ENCODE results near the gene PACS1. TPM values are rescaled to one million over a fixed set of nuclear protein-coding genes. Genes with fewer than 3 reads are reported as not detected.
A peak's percentile ranks its signal among the peaks of the same experiment; 100 is the strongest.

The PACS1 gene
- total and polyA plus RNA-seq, 7 experiments from 2014 or later = 48.0 to 314 (median 210) TPM

DNA sequence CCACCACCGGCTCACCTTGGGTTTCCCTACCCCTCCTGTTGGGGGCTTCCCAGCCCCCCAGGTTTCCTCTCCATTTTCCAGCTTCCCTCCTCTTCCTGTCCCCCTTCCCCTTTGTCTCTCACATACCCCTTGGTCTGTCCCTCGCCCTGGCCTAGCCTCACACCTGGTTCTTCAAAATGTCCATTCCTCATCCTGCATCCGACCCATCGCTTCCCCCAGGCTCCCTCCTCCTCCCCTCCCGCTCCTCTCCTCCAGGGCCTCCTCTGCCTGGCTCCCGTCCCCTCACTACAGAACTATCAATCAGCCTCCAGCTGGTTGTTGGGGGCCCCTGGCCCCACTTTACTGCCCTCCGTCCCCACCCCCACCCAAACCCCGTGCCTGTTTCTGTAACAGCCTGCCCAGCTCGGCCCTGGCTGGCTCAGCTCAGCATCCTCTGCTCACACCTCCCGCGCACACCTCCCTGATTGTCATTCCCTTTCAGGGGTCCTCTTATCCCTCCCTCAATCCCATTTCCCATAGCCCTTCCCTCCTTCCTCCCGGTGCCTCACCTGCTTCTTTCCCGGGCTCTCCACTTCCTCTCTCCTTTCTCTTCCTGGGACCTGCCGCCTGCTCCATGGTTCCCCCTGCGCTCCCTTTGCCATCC is 209.1 kb downstream of the PACS1 start:
- no peaks in the 10 kb centered on the region for H3K9me3 ChIP-seq (ENCODE audit: control insufficient read depth in 2 of 3, low read length in 3 of 3)
- Mint-ChIP-seq H3K4me3 (peak overlapping the region in 8 of 10 donors; percentile 55 to 81 (median 66)), H3K36me3 (peaks cover 0 to 9% (median 1%) of the 10 kb centered on the region in 5 donors), H3K27ac (peak overlapping the region in 5 of 9 donors; percentile 37 to 80 (median 62)), H3K4me1 (peaks cover 15 to 43% (median 31%) of the 10 kb centered on the region in 7 donors), H3K27me3 (peaks cover 0 to 14% (median 0%) of the 10 kb centered on the region in 5 donors), H3K9me3 (peaks cover 0 to 3% (median 0%) of the 10 kb centered on the region in 11 donors)
- H3K4me3 ChIP-seq (ENCODE audit: low read length) = no peak overlapping the region
- peaks cover 17 to 22% of the 10 kb centered on the region in 2 donors for H3K4me1 ChIP-seq (ENCODE audit: control insufficient read depth in 2 of 2, insufficient read depth in 2 of 2, low read length in 2 of 2)
- intact Hi-C loops (cut with micrococcal nuclease) = no loop called here
- H3K27me3 ChIP-seq (ENCODE audit: control insufficient read depth in 2 of 2, insufficient read depth in 2 of 2, low read length in 2 of 2) = no peaks in the 10 kb centered on the region
- peaks cover 0 to 24% (median 0%) of the 10 kb centered on the region in 3 experiments for H3K36me3 ChIP-seq (ENCODE audit: control insufficient read depth in 2 of 3, insufficient read depth in 3 of 3, low read length in 3 of 3)
- DNase-seq (no peak), ATAC-seq (no peak)
- H3K27ac ChIP-seq (ENCODE audit: low read depth, low read length) = no peak overlapping the region
- ChIA-PET POLR2A (interaction anchor here (0.6 to 6.8 kb wide), 3 partner anchors 9 to 275 kb away, joined by 4 to 56 read pairs (median 11); partner anchors contain the start of genes RAB1B and YIF1A), CTCF (interaction anchor here (0.6 kb wide), 1 partner anchor 256 kb away, joined by 3 read pairs; no protein-coding TSS in a partner anchor)

DNA sequence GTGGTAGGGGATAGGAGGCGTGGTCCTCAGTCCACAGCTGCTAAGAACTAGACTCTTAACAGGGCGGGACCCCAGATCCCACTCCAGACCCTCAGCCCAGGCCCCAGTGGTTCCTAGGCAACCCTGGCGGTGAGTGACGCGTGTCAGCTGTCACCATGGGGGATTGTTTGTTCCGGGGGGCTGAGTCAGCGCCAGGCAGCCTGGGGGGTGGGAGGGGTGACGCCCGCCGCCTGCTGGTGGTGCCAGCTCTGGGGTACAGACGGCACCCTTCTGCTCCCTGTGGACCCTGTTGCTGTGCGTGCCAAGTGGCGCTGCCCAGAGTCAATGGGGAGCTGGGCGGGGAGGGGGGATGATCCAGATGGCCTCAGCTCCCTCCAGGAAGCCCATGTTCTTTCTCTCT is 210.4 kb downstream of the PACS1 start:
- ATAC-seq (no peak), DNase-seq (no peak)
- intact Hi-C loops (cut with micrococcal nuclease) = loop anchor here (10.0 kb wide), 3 partner anchors 226 to 1204 kb away; partner anchors contain the start of genes AIP (in 1 of the 2), MALAT1 (in 1 of the 2) and SF3B2 (in 1 of the 2)
- peak overlapping the region in 2 of 9 donors; percentile 36 to 52 for H3K27ac Mint-ChIP-seq
- Histone ChIP-seq H3K9me3 (ENCODE audit: control insufficient read depth in 2 of 3, low read length in 3 of 3) (no peaks in the 10 kb centered on the region), H3K4me1 (ENCODE audit: control insufficient read depth in 2 of 2, insufficient read depth in 2 of 2, low read length in 2 of 2) (peaks cover 15 to 22% of the 10 kb centered on the region in 2 donors), H3K27me3 (ENCODE audit: control insufficient read depth in 2 of 2, insufficient read depth in 2 of 2, low read length in 2 of 2) (no peaks in the 10 kb centered on the region), H3K4me3 (ENCODE audit: low read length) (no peak overlapping the region), H3K27ac (ENCODE audit: low read depth, low read length) (no peak overlapping the region), H3K36me3 (ENCODE audit: control insufficient read depth in 2 of 3, insufficient read depth in 3 of 3, low read length in 3 of 3) (peaks cover 0 to 24% (median 0%) of the 10 kb centered on the region in 3 experiments)
- POLR2A ChIA-PET = interaction anchor here (1.0 to 6.8 kb wide), 5 partner anchors 9 to 390 kb away, joined by 3 to 56 read pairs (median 4); partner anchors contain the start of genes CCDC85B, RAB1B and YIF1A
- peaks cover 0 to 9% (median 0%) of the 10 kb centered on the region in 5 donors for H3K36me3 Mint-ChIP-seq
- H3K27me3 Mint-ChIP-seq = peaks cover 0 to 14% (median 0%) of the 10 kb centered on the region in 5 donors
- H3K4me3 Mint-ChIP-seq = peak overlapping the region in 1 of 10 donors; percentile 4
- peaks cover 13 to 43% (median 31%) of the 10 kb centered on the region in 7 donors for H3K4me1 Mint-ChIP-seq
- CTCF ChIA-PET = interaction anchor here (1.6 to 2.8 kb wide), 3 partner anchors 8 to 57 kb away, joined by 4 to 25 read pairs (median 12); no protein-coding TSS in a partner anchor
- peaks cover 0 to 3% (median 0%) of the 10 kb centered on the region in 11 donors for H3K9me3 Mint-ChIP-seq

DNA sequence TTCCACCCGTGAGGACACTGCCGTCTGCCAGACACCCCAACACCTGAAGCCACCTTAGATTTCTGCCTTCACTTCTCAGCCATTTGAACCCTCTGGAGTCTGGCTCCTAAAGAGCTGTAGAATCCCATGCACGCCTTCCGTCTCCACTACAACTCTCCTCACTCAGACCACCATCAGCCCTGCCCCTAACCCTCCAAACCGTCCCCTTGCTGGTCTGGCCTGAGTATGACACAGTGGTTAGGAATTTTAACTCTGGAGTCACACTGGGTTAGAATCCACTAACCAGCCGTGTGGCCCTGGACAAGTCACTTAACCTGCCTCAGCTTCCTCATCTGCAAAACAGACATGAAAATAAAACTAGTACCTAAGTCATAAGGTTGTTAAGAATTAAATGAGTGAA is 210.9 kb downstream of the PACS1 start:
- Mint-ChIP-seq H3K4me3 (peak overlapping the region in 8 of 10 donors; percentile 4 to 30 (median 21)), H3K27ac (peak overlapping the region in 8 of 9 donors; percentile 17 to 90 (median 76))
- no peak for ATAC-seq

DNA sequence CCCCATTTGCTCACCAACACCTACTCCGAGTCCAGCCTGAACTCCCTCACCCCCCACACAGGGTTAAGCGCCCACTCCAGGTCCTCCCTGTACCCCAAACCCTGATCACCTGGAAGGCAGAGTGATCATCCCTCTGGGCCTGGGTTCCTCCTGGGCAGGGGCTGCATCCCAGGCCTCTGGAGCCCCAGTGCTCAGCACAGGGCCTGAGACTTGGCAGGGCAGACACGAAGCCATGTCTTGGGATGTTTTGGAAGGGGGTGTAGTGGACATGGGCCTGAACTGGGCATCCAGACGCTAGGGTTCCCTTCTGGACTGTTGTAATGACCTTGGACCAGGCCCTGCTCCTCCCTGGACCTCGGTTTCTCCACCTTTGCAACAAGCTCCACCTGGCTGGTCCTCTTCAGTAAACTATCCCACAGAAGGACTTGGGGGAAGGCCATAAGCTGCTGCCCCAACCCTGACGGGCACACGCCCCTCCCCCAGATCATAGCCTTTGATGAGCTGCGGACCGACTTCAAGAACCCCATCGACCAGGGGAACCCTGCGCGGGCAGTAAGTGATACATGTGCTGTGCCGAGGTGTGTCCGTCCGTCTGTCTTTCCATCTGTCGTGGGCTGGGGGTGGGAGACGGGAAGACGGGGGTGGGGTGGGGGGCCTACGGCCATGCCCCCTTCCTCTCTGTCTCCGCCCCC is 211.8 kb downstream of the PACS1 start:
- H3K4me3 ChIP-seq (ENCODE audit: low read length) = no peak overlapping the region
- H3K27me3 ChIP-seq (ENCODE audit: control insufficient read depth in 2 of 2, insufficient read depth in 2 of 2, low read length in 2 of 2) = no peaks in the 10 kb centered on the region
- H3K4me1 Mint-ChIP-seq = peaks cover 18 to 45% (median 32%) of the 10 kb centered on the region in 7 donors
- ATAC-seq = no peak
- peak overlapping the region in 9 of 10 donors; percentile 16 to 72 (median 59) for H3K4me3 Mint-ChIP-seq
- intact Hi-C loops (cut with micrococcal nuclease) = loop anchor here (1.0 to 10.0 kb wide), 6 partner anchors 14 to 1203 kb away; partner anchors contain the start of genes RAB1B (in 2 of the 2), AIP (in 1 of the 2), MALAT1 (in 1 of the 2) and SF3B2 (in 1 of the 2)
- peaks cover 0 to 3% (median 0%) of the 10 kb centered on the region in 11 donors for H3K9me3 Mint-ChIP-seq
- peaks cover 15 to 22% of the 10 kb centered on the region in 2 donors for H3K4me1 ChIP-seq (ENCODE audit: control insufficient read depth in 2 of 2, insufficient read depth in 2 of 2, low read length in 2 of 2)
- CTCF ChIA-PET = interaction anchor here (1.1 to 2.8 kb wide), 6 partner anchors 13 to 213 kb away, joined by 3 to 25 read pairs (median 6); partner anchors contain the start of gene RAB1B
- peaks cover 0 to 4% (median 0%) of the 10 kb centered on the region in 5 donors for H3K36me3 Mint-ChIP-seq
- H3K27me3 Mint-ChIP-seq = peaks cover 0 to 14% (median 0%) of the 10 kb centered on the region in 5 donors
- POLR2A ChIA-PET = interaction anchor here (0.7 to 6.8 kb wide), 7 partner anchors 12 to 392 kb away, joined by 3 to 56 read pairs (median 3); partner anchors contain the start of genes BRMS1, CCDC85B and RAB1B
- peak overlapping the region; percentile 68 to 93 (median 85) for H3K27ac Mint-ChIP-seq
- H3K27ac ChIP-seq (ENCODE audit: low read depth, low read length) = peak overlapping the region; percentile 37
- peaks cover 0 to 13% (median 0%) of the 10 kb centered on the region in 3 experiments for H3K36me3 ChIP-seq (ENCODE audit: control insufficient read depth in 2 of 3, insufficient read depth in 3 of 3, low read length in 3 of 3)
- DNase-seq = no peak
- H3K9me3 ChIP-seq (ENCODE audit: control insufficient read depth in 2 of 3, low read length in 3 of 3) = no peaks in the 10 kb centered on the region

More for the DNA sequence above, 210.9 kb downstream of the PACS1 start:
- peaks cover 15 to 22% of the 10 kb centered on the region in 2 donors for H3K4me1 ChIP-seq (ENCODE audit: control insufficient read depth in 2 of 2, insufficient read depth in 2 of 2, low read length in 2 of 2)
- no peak overlapping the region for H3K27ac ChIP-seq (ENCODE audit: low read depth, low read length)
- Mint-ChIP-seq H3K9me3 (peaks cover 0 to 3% (median 0%) of the 10 kb centered on the region in 11 donors), H3K27me3 (peaks cover 0 to 14% (median 0%) of the 10 kb centered on the region in 5 donors), H3K4me1 (peaks cover 13 to 43% (median 33%) of the 10 kb centered on the region in 7 donors), H3K36me3 (peaks cover 0 to 9% (median 0%) of the 10 kb centered on the region in 5 donors)
- peaks cover 0 to 19% (median 0%) of the 10 kb centered on the region in 3 experiments for H3K36me3 ChIP-seq (ENCODE audit: control insufficient read depth in 2 of 3, insufficient read depth in 3 of 3, low read length in 3 of 3)
- H3K4me3 ChIP-seq (ENCODE audit: low read length) = no peak overlapping the region
- DNase-seq = no peak
- no peaks in the 10 kb centered on the region for H3K27me3 ChIP-seq (ENCODE audit: control insufficient read depth in 2 of 2, insufficient read depth in 2 of 2, low read length in 2 of 2)
- H3K9me3 ChIP-seq (ENCODE audit: control insufficient read depth in 2 of 3, low read length in 3 of 3) = no peaks in the 10 kb centered on the region
- intact Hi-C loops (cut with micrococcal nuclease) = loop anchor here (10.0 kb wide), 3 partner anchors 226 to 1204 kb away; partner anchors contain the start of genes AIP (in 1 of the 2), MALAT1 (in 1 of the 2) and SF3B2 (in 1 of the 2)
- ChIA-PET CTCF (interaction anchor here (0.8 to 2.8 kb wide), 4 partner anchors 9 to 58 kb away, joined by 3 to 25 read pairs (median 8); no protein-coding TSS in a partner anchor), POLR2A (interaction anchor here (1.0 to 6.8 kb wide), 5 partner anchors 8 to 391 kb away, joined by 3 to 56 read pairs (median 4); partner anchors contain the start of genes CCDC85B, RAB1B and YIF1A)

DNA sequence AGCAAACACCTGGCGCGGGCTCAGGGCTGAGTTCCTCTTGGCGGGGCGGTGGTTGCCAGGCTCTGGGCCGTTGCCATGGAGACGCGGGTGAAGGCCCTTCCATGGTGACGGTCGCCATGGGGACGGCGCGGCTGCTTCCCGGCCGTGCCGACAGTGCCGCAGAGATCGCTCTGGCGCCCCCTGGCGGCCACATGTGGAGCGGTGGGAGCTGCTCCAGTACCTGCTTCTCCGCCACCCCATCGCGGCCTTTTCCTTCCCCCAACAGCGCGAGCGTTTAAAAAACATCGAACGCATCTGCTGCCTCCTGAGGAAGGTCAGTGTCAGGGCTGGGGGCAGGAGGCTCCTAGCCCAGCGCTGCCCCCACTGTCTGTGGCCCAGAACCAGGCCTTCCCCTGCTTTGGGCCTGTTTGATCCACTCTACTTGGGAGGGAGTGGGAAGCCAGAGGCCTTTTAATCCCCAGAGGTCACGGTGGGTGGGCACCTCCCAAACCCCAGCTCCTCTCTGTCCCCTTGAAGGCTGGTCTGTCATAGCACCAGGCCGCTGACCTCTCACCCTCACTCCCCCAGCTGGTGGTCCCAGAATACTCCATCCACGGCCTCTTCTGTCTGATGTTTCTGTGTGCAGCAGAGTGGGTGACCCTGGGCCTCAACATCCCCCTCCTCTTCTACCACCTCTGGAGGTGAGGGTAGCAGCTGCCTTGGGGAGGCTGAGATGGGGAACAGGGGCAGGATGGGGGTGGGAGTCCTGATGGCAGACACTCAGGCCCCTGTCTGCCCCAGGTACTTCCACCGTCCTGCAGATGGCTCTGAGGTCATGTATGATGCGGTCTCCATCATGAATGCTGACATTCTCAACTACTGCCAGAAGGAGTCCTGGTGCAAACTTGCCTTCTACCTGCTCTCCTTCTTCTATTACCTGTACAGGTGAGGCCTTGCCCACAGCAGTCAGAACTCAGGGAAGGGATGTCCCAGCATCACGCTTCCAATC is 212.7 kb downstream of the PACS1 start:
- CTCF ChIA-PET = interaction anchor here (0.8 to 2.8 kb wide), 7 partner anchors 14 to 214 kb away, joined by 3 to 25 read pairs (median 7); partner anchors contain the start of gene RAB1B
- peak overlapping the region in 9 of 10 donors; percentile 16 to 72 (median 59) for H3K4me3 Mint-ChIP-seq
- peaks cover 0 to 3% (median 0%) of the 10 kb centered on the region in 11 donors for H3K9me3 Mint-ChIP-seq
- no peaks in the 10 kb centered on the region for H3K9me3 ChIP-seq (ENCODE audit: control insufficient read depth in 2 of 3, low read length in 3 of 3)
- peaks cover 0 to 14% (median 0%) of the 10 kb centered on the region in 5 donors for H3K27me3 Mint-ChIP-seq
- ATAC-seq (peak; percentile 94), DNase-seq (peak; percentile 96 to 100 (median 99))
- intact Hi-C loops (cut with micrococcal nuclease) = loop anchor here (1.0 to 10.0 kb wide), 6 partner anchors 14 to 1202 kb away; partner anchors contain the start of genes RAB1B (in 2 of the 2), AIP (in 1 of the 2), MALAT1 (in 1 of the 2) and SF3B2 (in 1 of the 2)
- peaks cover 0 to 2% (median 0%) of the 10 kb centered on the region in 5 donors for H3K36me3 Mint-ChIP-seq
- peaks cover 18 to 52% (median 37%) of the 10 kb centered on the region in 7 donors for H3K4me1 Mint-ChIP-seq
- H3K4me1 ChIP-seq (ENCODE audit: control insufficient read depth in 2 of 2, insufficient read depth in 2 of 2, low read length in 2 of 2) = peaks cover 16 to 21% of the 10 kb centered on the region in 2 donors
- peak overlapping the region; percentile 68 to 93 (median 85) for H3K27ac Mint-ChIP-seq
- peak overlapping the region; percentile 27 for H3K27ac ChIP-seq (ENCODE audit: low read depth, low read length)
- POLR2A ChIA-PET = interaction anchor here (0.7 to 6.8 kb wide), 7 partner anchors 8 to 146 kb away, joined by 3 to 56 read pairs (median 5); partner anchors contain the start of genes BRMS1, RAB1B and TMEM151A
- no peak overlapping the region for H3K4me3 ChIP-seq (ENCODE audit: low read length)
- H3K27me3 ChIP-seq (ENCODE audit: control insufficient read depth in 2 of 2, insufficient read depth in 2 of 2, low read length in 2 of 2) = no peaks in the 10 kb centered on the region
- peaks cover 0 to 13% (median 0%) of the 10 kb centered on the region in 3 experiments for H3K36me3 ChIP-seq (ENCODE audit: control insufficient read depth in 2 of 3, insufficient read depth in 3 of 3, low read length in 3 of 3)

Data from naive thymus-derived CD4-positive, alpha-beta T cell (primary cell).